A172 (cell line): ENCODE results near the gene LAMA4. TPM values are rescaled to one million over a fixed set of nuclear protein-coding genes. Genes with fewer than 3 reads are reported as not detected.

Source experiments
- DNase-seq: peaks from one replicate; pipeline ENCODE4 v3.0.0-alpha.2; 2015; ENCODE audit warnings: low spot score
- total RNA-seq: library from RNA; depleted of rRNA; stranded (reverse); fragments of >200 nt; shearing (Covaris generic); gene quantifications from 2 replicates; pipeline ENCODE4 v1.2.3, GENCODE V29; 2014; rRNA removed

Gene LAMA4
- total RNA-seq, 1 experiment from 2014 or later = 7.4 TPM

GRCh38 chr6:112096901-112097300 is 157.5 kb downstream of the LAMA4 start:
- no peak for DNase-seq

GRCh38 chr6:112087916-112088315 is 166.5 kb downstream of the LAMA4 start:
- no peak for DNase-seq

DNA sequence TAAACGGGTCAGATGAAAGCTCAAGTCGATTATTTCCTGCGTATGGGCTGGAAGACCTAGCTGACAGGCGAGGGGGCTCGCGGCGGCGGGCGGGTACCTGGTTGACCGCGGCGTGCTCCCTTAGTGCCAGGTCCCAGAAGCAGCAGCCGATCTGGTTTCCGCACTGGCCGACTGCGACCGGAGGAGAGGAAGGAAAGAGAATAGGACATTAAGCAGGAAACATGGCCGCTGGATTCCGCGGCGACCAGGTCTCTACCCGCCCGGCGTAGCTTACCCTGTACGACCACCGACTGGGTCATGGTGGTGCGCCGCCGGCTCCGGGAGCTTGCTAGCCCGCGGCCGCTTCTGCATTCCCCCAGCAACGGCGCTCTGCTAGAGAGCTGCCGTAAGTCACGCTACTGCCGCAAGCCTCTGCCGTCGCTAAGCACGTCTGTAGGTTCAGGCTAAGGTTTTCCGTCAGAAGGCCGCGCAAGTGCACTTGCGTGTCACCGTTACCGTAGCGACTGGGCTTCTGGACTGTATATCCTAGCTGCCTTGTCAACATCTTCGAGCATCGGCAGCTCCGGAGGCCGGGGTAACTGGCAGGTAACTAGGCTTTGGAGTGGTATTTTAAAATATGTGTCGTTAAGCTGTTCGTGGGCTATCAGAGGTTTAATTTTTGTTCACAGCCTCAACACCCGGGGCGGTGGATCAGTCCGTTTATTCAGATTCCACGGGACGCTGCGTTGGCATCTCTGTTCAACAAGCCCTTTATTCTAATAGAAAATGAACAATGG is 167.0 kb downstream of the LAMA4 start, which contains the start of the genes FAM229B and TUBE1:
Gene FAM229B (plus strand): TSS at position 456 of the 776 bp plus-strand sequence. CDS start 11,693 bp downstream, outside the sequence.
Gene TUBE1 (minus strand): TSS at position 347 of the 776 bp plus-strand sequence. CDS start 48 bp downstream, at position 299.
- DNase-seq = peak; percentile 86

GRCh38 chr6:112086744-112087135 is 167.6 kb downstream of the LAMA4 start:
- peak; percentile 41 for DNase-seq

DNA sequence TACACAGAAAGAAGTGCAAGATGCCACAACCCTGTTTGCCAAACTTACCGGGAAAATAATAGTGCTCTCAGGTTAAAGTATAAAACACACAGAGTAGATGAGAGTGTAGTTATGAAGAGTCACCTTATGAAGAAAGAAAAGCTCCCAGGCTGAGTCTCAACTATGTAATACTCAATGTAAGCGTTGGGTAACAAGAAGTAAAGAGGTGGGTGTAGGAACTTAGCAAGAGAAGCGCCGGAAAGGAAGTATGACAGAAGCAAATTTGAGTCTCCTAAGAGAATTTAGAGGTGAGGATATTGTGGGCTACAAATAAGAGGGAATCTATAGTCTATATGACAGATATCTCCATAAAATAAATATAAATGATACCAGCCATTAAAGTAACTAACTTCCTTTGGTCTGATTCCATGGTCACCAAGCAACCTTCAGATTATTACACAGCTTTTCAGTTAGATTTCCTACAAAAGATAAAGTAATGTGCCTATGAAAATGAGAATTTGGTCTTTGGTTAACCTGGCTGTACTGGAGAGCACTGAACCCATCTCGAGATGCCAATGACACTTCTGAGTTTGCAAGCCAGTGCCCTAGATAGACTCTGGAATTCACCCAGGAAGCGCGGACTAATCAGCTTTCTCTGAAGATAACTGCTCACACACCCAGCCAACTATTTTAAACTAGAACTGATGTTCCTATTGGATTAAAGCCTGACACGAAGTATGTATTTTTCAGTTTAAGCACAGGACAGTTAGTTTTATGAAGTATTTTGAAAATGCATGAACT is 168.9 kb downstream of the LAMA4 start:
- DNase-seq = no peak

DNA sequence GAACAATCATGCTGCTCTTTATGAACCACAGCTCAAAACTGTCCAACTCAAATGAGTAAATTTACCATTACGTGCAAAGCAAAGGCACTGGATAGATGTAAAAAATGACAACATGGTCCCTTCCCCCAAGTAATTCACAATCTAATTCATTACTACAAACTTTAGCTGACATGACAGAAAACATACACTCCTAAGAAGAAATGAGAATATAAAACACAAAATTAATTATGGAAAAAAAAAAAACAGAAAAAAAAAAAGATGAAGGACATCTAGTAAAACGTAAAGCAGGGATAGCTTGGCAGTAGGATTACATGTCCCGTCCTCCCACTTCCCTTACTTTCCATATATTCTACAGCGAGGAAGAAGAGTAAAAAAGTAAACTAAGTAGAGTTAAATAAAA is 172.8 kb downstream of the LAMA4 start:
- no peak for DNase-seq

DNA sequence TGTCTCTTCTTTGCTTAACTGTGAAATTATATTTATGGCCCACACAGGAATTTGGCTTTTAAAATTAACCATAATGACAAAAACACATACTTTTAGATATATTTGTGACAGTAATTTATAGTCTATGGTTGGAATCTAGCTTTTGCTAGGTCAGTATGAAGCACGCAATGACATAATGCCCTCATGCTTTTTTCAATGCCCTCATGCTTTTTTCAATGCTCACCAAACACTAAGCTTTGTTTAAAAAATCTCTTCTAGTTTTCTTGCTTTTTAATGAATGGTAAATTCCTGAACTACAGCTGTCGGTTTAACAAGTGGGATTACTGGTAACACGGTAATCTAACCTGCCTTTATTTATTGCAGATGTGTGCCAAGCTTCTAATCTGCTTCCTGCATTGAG is 187.8 kb downstream of the LAMA4 start:
- DNase-seq = no peak

DNA sequence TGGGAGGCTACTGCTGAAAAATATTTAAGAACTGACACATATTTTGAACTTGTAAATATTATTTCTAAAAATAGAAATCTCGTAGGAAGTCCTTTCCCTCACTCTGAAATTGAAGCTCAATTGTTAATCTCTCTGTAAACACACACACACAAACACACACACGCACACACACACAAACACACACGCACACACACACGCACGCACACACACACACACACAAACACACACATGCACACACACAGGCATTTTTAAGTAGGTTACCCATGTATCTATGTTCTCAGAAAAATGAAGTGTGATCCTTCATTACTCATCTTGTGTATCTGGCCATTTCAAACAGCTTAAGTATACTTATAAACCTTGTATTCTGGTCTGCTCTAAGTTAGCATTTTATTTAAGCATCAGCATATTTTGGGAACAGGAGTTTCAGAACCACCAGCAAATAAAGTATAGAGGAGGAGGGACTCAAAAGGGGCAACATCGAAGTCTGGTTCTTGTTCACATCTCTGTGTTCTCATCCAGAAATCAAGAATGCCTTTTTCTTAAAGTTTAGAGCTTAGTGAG is 188.9 kb downstream of the LAMA4 start:
- no peak for DNase-seq

- no peak for DNase-seq
Observed at GRCh38 chr6:112062966-112063365, 191.4 kb downstream of the LAMA4 start.

DNA sequence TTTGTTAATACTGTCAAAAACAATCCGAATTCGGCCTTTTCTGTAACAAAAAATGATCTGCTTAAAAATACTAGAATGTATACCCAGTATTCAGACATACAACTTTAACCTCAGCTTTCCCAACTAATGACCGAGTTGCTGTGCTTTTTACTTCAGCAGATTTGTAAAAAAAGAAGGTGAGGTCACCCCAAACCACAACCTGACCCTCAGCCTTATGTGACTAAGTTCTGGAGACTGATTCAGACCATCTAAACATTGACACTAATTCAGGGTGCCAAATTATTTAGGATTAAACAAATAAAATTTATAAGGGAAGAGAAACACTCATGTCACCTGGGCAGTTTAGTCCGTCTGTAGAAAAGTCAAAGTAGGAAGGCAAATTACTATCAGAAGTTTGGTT is 192.8 kb downstream of the LAMA4 start:
- DNase-seq = no peak

Other genes with a start within 250 kb of the LAMA4 start
- gene CCN6, start 200.5 kb downstream of the LAMA4 start, total RNA-seq = not detected in 2 replicates
- 12.9 and 20.0 TPM in 2 replicates for gene TUBE1, start 167.1 kb downstream of the LAMA4 start, total RNA-seq
- 6.3 and 11.3 TPM in 2 replicates for gene FAM229B, start 167.0 kb downstream of the LAMA4 start, total RNA-seq
- gene RFPL4B, start 92.8 kb upstream of the LAMA4 start, total RNA-seq = 0.07 TPM in 1 of 2 replicates, not detected in the other